ENCODE measurements around the gene GLIS1. TPM values are rescaled to one million over a fixed set of nuclear protein-coding genes. Genes with fewer than 3 reads are reported as not detected.

Gene GLIS1
- polyA plus RNA-seq, 3 donors = not detected

- H2AFZ ChIP-seq (ENCODE audit: insufficient read depth, low read depth, low read length, poor library complexity, severe bottlenecking) = no peak overlapping the region
- H3K4me1 ChIP-seq (ENCODE audit: control insufficient read depth in 1 of 2, insufficient read depth in 2 of 2, low read length in 2 of 2) = no peaks in the 10 kb centered on the region
- no peaks in the 10 kb centered on the region for H3K79me2 ChIP-seq (ENCODE audit: insufficient read depth, low read length)
- no peak overlapping the region for H3K4me2 ChIP-seq (replicated peaks; ENCODE audit: extremely low read depth, low read length, poor library complexity, severe bottlenecking)
- no peak for TF ChIP-seq CTCF (IDR thresholded peaks at IDR 0.05)
- H3K27me3 ChIP-seq (ENCODE audit: control insufficient read depth in 2 of 2, insufficient read depth in 2 of 2, low read length in 2 of 2) = peaks cover 0 to 4% of the 10 kb centered on the region in 2 donors
- H4K20me1 ChIP-seq (ENCODE audit: insufficient read depth, low read length) = no peaks in the 10 kb centered on the region
- no peak overlapping the region for H3K9ac ChIP-seq (ENCODE audit: insufficient read depth, low read length, poor library complexity, severe bottlenecking)
- no peaks in the 10 kb centered on the region for H3K36me3 Mint-ChIP-seq
- intact Hi-C loops (cut with micrococcal nuclease) = no loop called here
- H3K27ac Mint-ChIP-seq = no peak overlapping the region
- H3K4me3 ChIP-seq (replicated peaks in 1 of 3; ENCODE audit: low read depth in 2 of 3, low read length in 3 of 3) = no peak overlapping the region
- 94% methylated on average over 2 of the region's 6 CpGs for WGBS (ENCODE audit: insufficient coverage)
- no peak for DNase-seq
- no peak overlapping the region for H3K4me3 Mint-ChIP-seq
- peaks cover 6 to 27% (median 10%) of the 10 kb centered on the region in 3 donors for H3K27me3 Mint-ChIP-seq (ENCODE audit: low read depth in 3 of 3)
- peaks cover 15% of the 10 kb centered on the region for H3K4me1 Mint-ChIP-seq
- H3K36me3 ChIP-seq (replicated peaks in 1 of 2; ENCODE audit: control insufficient read depth in 1 of 2, insufficient read depth in 2 of 2, low read length in 2 of 2) = no peaks in the 10 kb centered on the region
- no peaks in the 10 kb centered on the region for H3K9me3 ChIP-seq (replicated peaks in 1 of 2; ENCODE audit: control insufficient read depth in 1 of 2, insufficient read depth in 1 of 2, low read length in 2 of 2)
- no peak overlapping the region for H3K27ac ChIP-seq (ENCODE audit: low read depth in 1 of 2, low read length in 2 of 2)
- H3K9me3 Mint-ChIP-seq = peaks cover 0 to 2% (median 0%) of the 10 kb centered on the region in 7 donors
These were observed 57.5 kb downstream of the GLIS1 start for GRCh38 chr1:53681351-53681976.

- Histone ChIP-seq H3K27ac (ENCODE audit: low read depth in 1 of 2, low read length in 2 of 2) (no peak overlapping the region), H3K9ac (ENCODE audit: insufficient read depth, low read length, poor library complexity, severe bottlenecking) (no peak overlapping the region), H3K79me2 (ENCODE audit: insufficient read depth, low read length) (no peaks in the 10 kb centered on the region), H4K20me1 (ENCODE audit: insufficient read depth, low read length) (no peaks in the 10 kb centered on the region), H3K4me3 (replicated peaks in 1 of 3; ENCODE audit: low read depth in 2 of 3, low read length in 3 of 3) (no peak overlapping the region), H3K27me3 (ENCODE audit: control insufficient read depth in 2 of 2, insufficient read depth in 2 of 2, low read length in 2 of 2) (no peaks in the 10 kb centered on the region), H3K36me3 (replicated peaks in 1 of 2; ENCODE audit: control insufficient read depth in 1 of 2, insufficient read depth in 2 of 2, low read length in 2 of 2) (no peaks in the 10 kb centered on the region), H3K4me2 (replicated peaks; ENCODE audit: extremely low read depth, low read length, poor library complexity, severe bottlenecking) (no peak overlapping the region), H2AFZ (ENCODE audit: insufficient read depth, low read depth, low read length, poor library complexity, severe bottlenecking) (no peak overlapping the region), H3K4me1 (ENCODE audit: control insufficient read depth in 1 of 2, insufficient read depth in 2 of 2, low read length in 2 of 2) (no peaks in the 10 kb centered on the region), H3K9me3 (replicated peaks in 1 of 2; ENCODE audit: control insufficient read depth in 1 of 2, insufficient read depth in 1 of 2, low read length in 2 of 2) (no peaks in the 10 kb centered on the region)
- TF ChIP-seq CTCF (IDR thresholded peaks at IDR 0.05) = no peak
- H3K36me3 Mint-ChIP-seq = no peaks in the 10 kb centered on the region
- WGBS (ENCODE audit: insufficient coverage) = 97% methylated on average over 7 of the region's 8 CpGs
- no peak overlapping the region for H3K4me3 Mint-ChIP-seq
- intact Hi-C loops (cut with micrococcal nuclease) = no loop called here
- peaks cover 0 to 2% (median 0%) of the 10 kb centered on the region in 7 donors for H3K9me3 Mint-ChIP-seq
- peaks cover 15% of the 10 kb centered on the region for H3K4me1 Mint-ChIP-seq
- DNase-seq = no peak
- no peak overlapping the region for H3K27ac Mint-ChIP-seq
- peaks cover 2 to 22% (median 10%) of the 10 kb centered on the region in 3 donors for H3K27me3 Mint-ChIP-seq (ENCODE audit: low read depth in 3 of 3)
These were observed 58.1 kb downstream of the GLIS1 start for GRCh38 chr1:53680868-53681267.
